Activated CD8-positive, alpha-beta memory T cell treated with anti-CD3 and anti-CD28 coated beads, Interleukin-2, amount 50 U/mL, for 24 hours (primary cell): ENCODE data around the gene CD151.

ENCODE experiments used
- DNase-seq: peaks from one replicate; pipeline ENCODE4 v3.0.0-alpha.2; 2020; ENCODE audit errors: extremely low read depth

The CD151 gene

DNA sequence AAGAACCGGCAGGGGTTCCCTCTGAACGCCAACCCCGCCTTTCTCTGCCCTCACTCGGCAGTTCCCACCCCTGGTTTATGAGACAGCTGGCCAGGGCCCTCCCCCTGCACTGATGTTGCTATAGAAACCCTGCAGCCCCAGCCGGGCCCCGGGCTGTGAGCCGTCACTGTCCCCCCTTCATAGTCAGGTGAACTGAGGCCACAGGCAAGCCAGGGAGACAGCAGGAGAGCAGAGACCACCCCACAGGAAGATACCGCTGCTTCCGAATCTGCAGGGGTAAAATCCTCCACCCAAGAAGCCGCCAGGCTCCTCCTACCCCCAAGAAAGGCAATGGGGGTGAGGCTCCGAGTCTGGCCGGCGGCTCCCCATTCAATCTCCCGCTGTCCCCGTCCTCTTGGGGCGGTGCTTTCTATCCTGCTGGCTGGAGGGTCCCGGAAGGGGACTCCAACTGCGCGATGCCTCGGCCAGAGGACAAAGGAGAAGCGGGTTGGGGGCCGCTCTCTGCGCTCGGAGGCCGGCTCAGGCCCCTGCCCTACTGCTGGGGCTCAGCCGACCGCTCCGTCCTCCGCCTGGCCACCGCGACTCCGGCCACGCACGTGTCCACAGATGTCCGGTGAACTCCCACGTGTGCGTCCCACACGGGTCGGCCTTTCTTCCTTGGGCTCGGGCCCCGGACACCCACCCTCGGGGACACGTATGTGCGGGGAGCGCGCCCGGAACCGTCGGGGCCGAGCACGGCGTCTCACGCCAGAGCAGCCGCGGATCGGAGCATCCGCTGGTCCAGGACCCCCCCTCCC lies 35.3 kb upstream of the CD151 start:
- peak; percentile 50 for DNase-seq

DNA sequence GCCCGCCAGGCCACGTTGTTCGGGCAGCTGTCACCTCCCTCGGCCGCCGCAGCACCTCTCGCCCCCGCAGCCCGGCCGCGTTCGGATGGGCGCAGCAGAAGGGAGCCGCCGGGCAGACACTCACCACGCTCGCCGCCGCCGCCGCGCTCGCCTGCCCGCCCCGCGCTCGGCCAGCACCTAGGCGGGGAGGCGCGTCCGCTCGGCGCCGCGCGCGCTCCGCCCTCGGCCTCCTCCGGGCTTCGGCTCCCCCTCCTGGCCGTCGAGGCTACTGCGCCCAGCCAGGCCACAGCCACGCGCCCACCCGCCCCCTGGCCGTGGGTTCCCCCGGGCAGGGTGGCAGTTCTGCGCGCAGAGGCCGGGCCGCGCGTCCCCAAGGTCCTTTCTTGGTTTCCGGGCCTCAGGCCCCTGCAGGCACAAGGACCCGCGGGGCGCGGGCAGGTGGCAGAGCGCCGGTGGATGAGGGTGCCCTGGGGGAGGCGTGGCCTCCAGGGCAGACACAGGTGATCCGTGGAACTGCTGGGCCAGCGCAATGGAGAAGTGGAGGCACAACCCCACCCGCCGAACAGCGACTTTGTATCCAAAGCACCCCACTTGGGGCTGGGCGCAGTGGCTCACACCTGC lies 34.5 kb upstream of the CD151 start, which contains the start of gene SLC25A22:
TSS of gene SLC25A22 (minus strand) at position 189 of the 621 bp plus-strand sequence. CDS start 3,275 bp downstream, outside the sequence.
- no peak for DNase-seq

DNA sequence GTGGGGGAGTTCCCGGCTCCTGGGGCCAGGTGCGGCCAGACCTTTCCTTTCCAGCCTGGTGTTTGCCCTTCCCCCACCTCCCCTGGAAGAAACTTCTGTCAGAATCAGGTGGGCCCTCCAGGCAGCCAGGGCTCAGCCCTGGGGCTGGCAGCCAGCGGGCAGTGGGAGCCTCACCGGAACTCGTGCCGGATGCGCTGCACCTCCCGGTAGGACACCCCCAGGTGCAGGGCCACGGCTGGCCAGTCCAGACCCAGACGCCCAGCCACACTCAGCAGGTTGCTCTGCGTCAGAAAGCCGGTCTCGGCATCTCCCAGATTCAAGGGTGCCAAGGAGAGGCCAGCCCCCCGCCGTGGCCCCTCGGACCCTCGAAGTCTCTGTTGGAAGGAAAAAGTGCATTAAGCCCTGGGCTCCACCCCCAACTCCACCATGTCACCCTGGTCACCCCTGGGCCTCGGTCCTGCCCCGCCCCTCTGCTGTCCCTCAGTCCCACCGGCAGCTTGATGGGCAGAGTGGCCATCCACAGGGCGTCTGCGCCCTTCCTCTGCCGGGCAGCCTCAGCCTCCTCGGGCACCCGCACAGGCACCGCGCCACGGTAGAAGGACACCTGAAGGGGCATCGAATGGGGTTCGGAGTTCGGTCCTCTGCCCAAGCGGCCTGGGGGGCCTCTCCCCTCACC lies 33.0 kb upstream of the CD151 start:
- no peak for DNase-seq

GRCh38 chr11:800473-800872 lies 32.3 kb upstream of the CD151 start:
- no peak for DNase-seq

DNA sequence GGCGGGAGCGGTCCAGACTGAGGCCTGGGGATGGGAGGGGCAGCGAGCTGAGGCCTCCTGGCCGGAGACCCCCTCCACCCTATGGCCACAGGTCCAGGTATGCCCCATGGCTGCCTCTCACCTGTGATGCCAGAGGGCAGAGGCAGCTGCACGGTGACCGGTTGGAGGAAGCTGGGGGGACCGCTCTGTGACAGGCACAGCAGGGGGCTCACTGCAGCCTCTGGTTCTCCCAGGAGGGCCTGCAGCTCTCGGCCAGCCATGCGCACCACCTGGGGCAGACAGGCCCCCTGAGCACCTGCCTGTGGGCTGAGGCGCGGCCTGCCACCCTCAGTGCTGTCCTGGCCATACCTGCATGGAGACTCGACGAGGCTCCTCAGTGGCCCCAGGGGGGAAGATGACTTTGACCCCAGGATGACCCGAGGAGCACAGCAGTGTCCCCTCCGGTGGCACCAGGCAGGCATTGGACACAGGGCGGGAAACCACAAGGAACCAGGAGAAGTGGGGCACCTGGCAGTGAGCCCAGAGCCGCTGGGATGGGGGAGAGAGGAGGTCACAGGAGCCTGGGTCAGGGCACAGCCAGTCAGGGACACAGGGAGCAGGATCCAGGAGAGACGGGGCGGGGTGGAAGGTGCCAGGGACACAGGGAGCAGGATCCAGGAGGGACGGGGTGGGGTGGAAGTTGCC lies 31.5 kb upstream of the CD151 start:
- no peak for DNase-seq

DNA sequence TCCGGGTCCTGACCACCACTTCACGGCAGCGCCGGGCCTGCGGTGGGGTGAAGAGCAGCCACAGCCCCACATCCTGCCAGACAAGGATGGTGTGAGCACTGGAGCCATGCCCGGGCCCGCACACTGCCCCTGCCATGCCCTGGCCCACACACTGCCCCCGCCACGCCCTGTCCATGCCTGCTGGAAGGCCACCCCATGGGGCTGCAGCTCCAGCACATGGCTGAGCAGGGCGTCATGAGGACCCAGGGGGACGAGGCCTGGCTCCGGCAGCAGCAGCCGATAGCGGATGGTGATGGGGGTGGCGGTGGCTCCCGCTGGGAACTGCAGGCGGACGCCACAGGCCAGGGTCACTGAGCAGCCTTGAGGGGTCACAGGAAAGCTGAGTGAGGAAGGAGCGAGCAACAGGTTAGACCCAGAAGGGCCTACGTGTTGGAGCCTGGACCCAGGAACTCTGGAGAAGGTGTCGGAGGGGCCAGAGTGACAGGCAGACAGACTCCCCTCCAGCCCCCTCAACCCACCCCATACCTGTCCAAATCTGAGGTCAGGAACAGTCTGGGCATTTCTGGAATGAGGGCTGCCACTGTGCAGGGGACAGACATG lies 30.6 kb upstream of the CD151 start:
- DNase-seq: no peak

- no peak for DNase-seq
Observed at GRCh38 chr11:802693-803466, 29.9 kb upstream of the CD151 start.

GRCh38 chr11:803467-803742 lies 29.3 kb upstream of the CD151 start:
- no peak for DNase-seq

DNA sequence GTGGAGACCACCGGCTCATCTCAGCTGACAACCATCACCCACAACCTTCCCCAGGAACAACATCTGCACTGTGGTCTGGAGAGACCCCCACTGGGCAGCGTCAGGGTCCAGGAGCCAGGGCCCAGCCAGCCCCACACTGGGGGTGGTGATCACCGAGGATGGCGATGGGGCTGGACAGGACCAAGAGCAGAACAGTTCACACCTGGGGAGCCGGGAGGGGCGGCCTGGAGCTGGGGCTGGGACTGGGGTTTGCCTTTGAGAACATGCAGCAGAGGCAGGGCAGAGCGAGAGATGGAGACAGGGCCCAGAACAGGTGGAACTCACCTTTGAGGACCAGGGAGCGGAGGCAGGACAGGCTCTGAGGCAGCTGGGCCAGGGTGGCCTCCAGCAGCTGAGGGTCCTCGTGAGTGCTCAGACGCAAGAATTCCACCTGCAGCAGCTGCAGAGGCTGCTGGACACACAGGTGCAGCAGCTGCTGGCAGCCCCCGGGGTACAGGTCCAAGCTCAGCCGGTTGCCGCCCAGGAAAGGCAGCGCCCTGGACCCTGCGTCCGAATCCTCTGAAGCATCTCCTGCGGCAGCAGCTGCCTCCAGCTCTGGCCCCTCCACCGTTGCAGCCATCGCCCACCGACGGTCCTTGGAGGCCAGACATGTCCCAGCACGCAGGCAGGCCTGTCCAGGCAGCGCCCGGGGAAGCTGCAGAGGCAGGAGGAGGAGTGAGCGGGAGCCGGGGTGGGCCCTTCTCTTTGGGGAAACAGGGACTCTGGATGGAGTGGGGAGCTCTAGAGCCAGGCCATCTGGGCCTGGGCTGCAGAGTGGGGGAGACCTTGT lies 28.8 kb upstream of the CD151 start:
- DNase-seq: no peak

DNA sequence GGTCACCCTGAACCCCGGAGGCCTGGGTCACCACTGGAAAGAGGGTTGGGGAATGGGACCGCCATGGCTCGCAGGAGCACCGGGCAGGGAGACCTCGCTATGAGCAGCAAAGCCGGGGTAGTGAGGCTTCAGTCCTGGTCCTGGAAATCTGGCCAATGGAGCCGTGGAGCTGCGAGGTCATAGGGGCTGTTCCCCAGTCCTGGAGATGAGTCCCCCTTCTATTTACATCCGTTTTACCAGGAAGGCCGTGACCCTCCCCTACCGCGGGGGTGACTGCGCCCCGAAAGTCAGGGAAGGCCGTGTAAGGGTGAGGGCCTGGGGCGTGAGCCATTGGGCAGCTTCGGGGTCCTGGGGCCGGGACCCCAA lies 28.2 kb upstream of the CD151 start:
- DNase-seq: no peak

GRCh38 chr11:808427-809286 lies 24.1 kb upstream of the CD151 start:
- no peak for DNase-seq

GRCh38 chr11:809287-810039 lies 23.3 kb upstream of the CD151 start, which contains the start of gene RPLP2:
Gene RPLP2 (plus strand): TSS chr11:809967. CDS start chr11:810235, 268 bp downstream.
- peak; percentile 96 for DNase-seq

DNA sequence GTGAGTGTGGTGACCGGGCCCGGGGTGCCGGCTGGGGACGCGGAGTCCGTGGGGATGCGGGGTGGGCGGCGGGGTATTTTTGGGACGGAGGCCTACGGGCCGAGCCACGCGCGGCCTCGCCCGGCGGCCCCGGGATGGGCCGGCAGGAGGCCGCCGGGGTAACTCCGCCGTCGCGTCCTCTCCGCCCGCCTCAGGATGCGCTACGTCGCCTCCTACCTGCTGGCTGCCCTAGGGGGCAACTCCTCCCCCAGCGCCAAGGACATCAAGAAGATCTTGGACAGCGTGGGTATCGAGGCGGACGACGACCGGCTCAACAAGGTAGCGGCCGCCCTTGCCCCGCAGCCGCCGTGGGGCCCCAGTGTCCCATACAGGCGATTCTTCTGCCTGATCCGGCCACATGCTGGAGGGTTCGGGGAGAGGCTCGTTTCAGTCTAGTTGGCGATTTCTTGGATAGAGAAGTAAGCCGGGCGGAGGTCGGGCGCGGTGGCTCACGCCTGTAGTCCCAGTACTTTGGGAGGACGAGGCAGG lies 22.6 kb upstream of the CD151 start:
- DNase-seq: no peak

- DNase-seq: no peak
Observed at GRCh38 chr11:811446-812245, 21.1 kb upstream of the CD151 start.

- no peak for DNase-seq
Observed at GRCh38 chr11:812390-812789, 20.4 kb upstream of the CD151 start.

GRCh38 chr11:813072-813455 lies 19.7 kb upstream of the CD151 start:
- DNase-seq: no peak

- no peak for DNase-seq
Observed at GRCh38 chr11:813456-814096, 19.2 kb upstream of the CD151 start.
